Activated CD8-positive, alpha-beta T cell treated with anti-CD3 and anti-CD28 coated beads, Interleukin-2, amount 10 ng/mL, durations not matched to agents 7 days and 5 days (primary cell): Measurements from ENCODE around the gene SLC6A14. TPM values are rescaled to one million over a fixed set of nuclear protein-coding genes. Genes with fewer than 3 reads are reported as not detected.

ENCODE experiments used
- ATAC-seq: fragments of 150-1000 bp; cut with Tn5 transposase; one replicate; pipeline ENCODE4 v1.10.0; 2021; ENCODE audit warnings: moderate library complexity
- CTCF ChIA-PET: fragments of 350-600 bp; sonication (Branson Sonifier 250); formaldehyde crosslinking; loops from one replicate; lab custom pipeline; 2021; ENCODE audit warnings: antibody characterized with exemption; lab: Charles Lee
- POLR2A ChIA-PET: fragments of 350-600 bp; sonication (Branson Sonifier 250); formaldehyde crosslinking; loops from one replicate; lab custom pipeline; 2021; ENCODE audit warnings: antibody characterized with exemption; lab: Charles Lee
- DNase-seq: peaks from one replicate; pipeline ENCODE4 v3.0.0-alpha.2; 2020
- H3K27ac Mint-ChIP-seq: one replicate; pipeline ENCODE4 v1.8.0; 2021; ENCODE audit warnings: mild to moderate bottlenecking, mixed read lengths
- H3K27me3 Mint-ChIP-seq: one replicate; pipeline ENCODE4 v1.8.0; 2021; ENCODE audit warnings: low read depth, mixed read lengths
- H3K36me3 Mint-ChIP-seq: one replicate; pipeline ENCODE4 v1.8.0; 2021; ENCODE audit warnings: low read depth, mixed read lengths
- H3K4me1 Mint-ChIP-seq: one replicate; pipeline ENCODE4 v1.8.0; 2021; ENCODE audit warnings: low read depth, mixed read lengths
- H3K4me3 Mint-ChIP-seq: one replicate; pipeline ENCODE4 v1.8.0; 2021; ENCODE audit warnings: mild to moderate bottlenecking, mixed read lengths
- H3K9me3 Mint-ChIP-seq: one replicate; pipeline ENCODE4 v1.8.0; 2022; ENCODE audit warnings: mixed read lengths; ENCODE audit not compliant: insufficient read depth
- total RNA-seq, 2 experiments: library from RNA; stranded (reverse); gene quantifications; one replicate each; pipeline ENCODE4 v1.2.3, GENCODE V29; 2021

The SLC6A14 gene
- total RNA-seq, result not detected

- H3K4me1 Mint-ChIP-seq, result no peaks in the 10 kb centered on the region
- no peak for ATAC-seq
- ChIA-PET POLR2A (no interaction called here), CTCF (no interaction called here)
- H3K27me3 Mint-ChIP-seq, result no peaks in the 10 kb centered on the region
- H3K36me3 Mint-ChIP-seq, result no peaks in the 10 kb centered on the region
- no peak within 1 kb of the TSS for H3K27ac Mint-ChIP-seq
- no peak for DNase-seq
- no peaks in the 10 kb centered on the region for H3K9me3 Mint-ChIP-seq
- no peak within 1 kb of the TSS for H3K4me3 Mint-ChIP-seq
These were observed at the start of gene SLC6A14 for GRCh38 chrX:116436358-116436816. Gene SLC6A14 (plus strand): TSS chrX:116436606. CDS start chrX:116436710, 104 bp downstream.

GRCh38 chrX:116395752-116396151 lies 40.7 kb upstream of the SLC6A14 start:
- Mint-ChIP-seq H3K9me3 (no peaks in the 10 kb centered on the region), H3K4me1 (no peaks in the 10 kb centered on the region), H3K4me3 (no peak overlapping the region), H3K36me3 (no peaks in the 10 kb centered on the region), H3K27me3 (no peaks in the 10 kb centered on the region), H3K27ac (no peak overlapping the region)
- ATAC-seq (no peak), DNase-seq (no peak)
- ChIA-PET POLR2A (no interaction called here), CTCF (no interaction called here)

GRCh38 chrX:116399681-116400080 lies 36.7 kb upstream of the SLC6A14 start:
- Mint-ChIP-seq H3K27me3 (no peaks in the 10 kb centered on the region), H3K27ac (no peak overlapping the region), H3K36me3 (no peaks in the 10 kb centered on the region), H3K9me3 (no peaks in the 10 kb centered on the region), H3K4me3 (no peak overlapping the region), H3K4me1 (no peaks in the 10 kb centered on the region)
- no peak for DNase-seq
- no peak for ATAC-seq
- CTCF ChIA-PET, result no interaction called here
- POLR2A ChIA-PET, result no interaction called here

- Mint-ChIP-seq H3K9me3 (no peaks in the 10 kb centered on the region), H3K4me1 (no peaks in the 10 kb centered on the region), H3K27ac (no peak overlapping the region), H3K4me3 (no peak overlapping the region), H3K27me3 (no peaks in the 10 kb centered on the region), H3K36me3 (no peaks in the 10 kb centered on the region)
- ChIA-PET POLR2A (no interaction called here), CTCF (no interaction called here)
- no peak for DNase-seq
- ATAC-seq, result no peak
These were observed 27.2 kb upstream of the SLC6A14 start for GRCh38 chrX:116409219-116409618.

GRCh38 chrX:116413273-116413672 lies 23.1 kb upstream of the SLC6A14 start:
- ATAC-seq (no peak), DNase-seq (no peak)
- Mint-ChIP-seq H3K9me3 (no peaks in the 10 kb centered on the region), H3K27me3 (no peaks in the 10 kb centered on the region), H3K4me1 (no peaks in the 10 kb centered on the region), H3K27ac (no peak overlapping the region), H3K36me3 (no peaks in the 10 kb centered on the region), H3K4me3 (no peak overlapping the region)
- POLR2A ChIA-PET, result no interaction called here
- CTCF ChIA-PET, result no interaction called here

GRCh38 chrX:116417214-116417613 lies 19.2 kb upstream of the SLC6A14 start:
- ATAC-seq (no peak), DNase-seq (no peak)
- H3K9me3 Mint-ChIP-seq, result no peaks in the 10 kb centered on the region
- H3K36me3 Mint-ChIP-seq, result no peaks in the 10 kb centered on the region
- H3K4me1 Mint-ChIP-seq, result no peaks in the 10 kb centered on the region
- no peaks in the 10 kb centered on the region for H3K27me3 Mint-ChIP-seq
- POLR2A ChIA-PET, result no interaction called here
- CTCF ChIA-PET, result no interaction called here
- no peak overlapping the region for H3K27ac Mint-ChIP-seq
- H3K4me3 Mint-ChIP-seq, result no peak overlapping the region

GRCh38 chrX:116417968-116418367 lies 18.4 kb upstream of the SLC6A14 start:
- no peak for ATAC-seq
- no peak for DNase-seq
- no peaks in the 10 kb centered on the region for H3K4me1 Mint-ChIP-seq
- no peaks in the 10 kb centered on the region for H3K36me3 Mint-ChIP-seq
- POLR2A ChIA-PET, result no interaction called here
- H3K27me3 Mint-ChIP-seq, result no peaks in the 10 kb centered on the region
- no peak overlapping the region for H3K27ac Mint-ChIP-seq
- no peak overlapping the region for H3K4me3 Mint-ChIP-seq
- no peaks in the 10 kb centered on the region for H3K9me3 Mint-ChIP-seq
- CTCF ChIA-PET, result no interaction called here

GRCh38 chrX:116427978-116428377 lies 8.4 kb upstream of the SLC6A14 start:
- no peak for DNase-seq
- POLR2A ChIA-PET, result no interaction called here
- ATAC-seq, result no peak
- Mint-ChIP-seq H3K27ac (no peak overlapping the region), H3K4me3 (no peak overlapping the region), H3K27me3 (no peaks in the 10 kb centered on the region), H3K9me3 (no peaks in the 10 kb centered on the region), H3K36me3 (no peaks in the 10 kb centered on the region), H3K4me1 (no peaks in the 10 kb centered on the region)
- CTCF ChIA-PET, result no interaction called here

GRCh38 chrX:116435597-116435996 lies 809 bp upstream of the SLC6A14 start:
- no peaks in the 10 kb centered on the region for H3K4me1 Mint-ChIP-seq
- no peak overlapping the region for H3K4me3 Mint-ChIP-seq
- POLR2A ChIA-PET, result no interaction called here
- CTCF ChIA-PET, result no interaction called here
- no peaks in the 10 kb centered on the region for H3K36me3 Mint-ChIP-seq
- no peak for ATAC-seq
- H3K27me3 Mint-ChIP-seq, result no peaks in the 10 kb centered on the region
- H3K9me3 Mint-ChIP-seq, result no peaks in the 10 kb centered on the region
- H3K27ac Mint-ChIP-seq, result no peak overlapping the region
- DNase-seq, result no peak

- ATAC-seq (no peak), DNase-seq (no peak)
- Mint-ChIP-seq H3K9me3 (no peaks in the 10 kb centered on the region), H3K27me3 (no peaks in the 10 kb centered on the region), H3K36me3 (no peaks in the 10 kb centered on the region), H3K4me1 (no peaks in the 10 kb centered on the region), H3K4me3 (no peak overlapping the region), H3K27ac (no peak overlapping the region)
- ChIA-PET CTCF (no interaction called here), POLR2A (no interaction called here)
These were observed 12.8 kb downstream of the SLC6A14 start for GRCh38 chrX:116449156-116449555.

GRCh38 chrX:116462822-116463221 lies 26.4 kb downstream of the SLC6A14 start, which contains the start of gene CT83:
Gene CT83 (minus strand): TSS chrX:116462976. CDS start chrX:116462856, 120 bp downstream.
- no peaks in the 10 kb centered on the region for H3K4me1 Mint-ChIP-seq
- ChIA-PET CTCF (no interaction called here), POLR2A (no interaction called here)
- no peak within 1 kb of the TSS for H3K4me3 Mint-ChIP-seq
- no peaks in the 10 kb centered on the region for H3K9me3 Mint-ChIP-seq
- no peaks in the 10 kb centered on the region for H3K36me3 Mint-ChIP-seq
- ATAC-seq, result no peak
- H3K27ac Mint-ChIP-seq, result no peak within 1 kb of the TSS
- no peaks in the 10 kb centered on the region for H3K27me3 Mint-ChIP-seq
- no peak for DNase-seq

GRCh38 chrX:116480059-116480458 lies 43.7 kb downstream of the SLC6A14 start:
- Mint-ChIP-seq H3K36me3 (no peaks in the 10 kb centered on the region), H3K27me3 (no peaks in the 10 kb centered on the region), H3K27ac (no peak overlapping the region), H3K4me1 (no peaks in the 10 kb centered on the region), H3K4me3 (no peak overlapping the region), H3K9me3 (no peaks in the 10 kb centered on the region)
- ChIA-PET POLR2A (no interaction called here), CTCF (no interaction called here)
- DNase-seq (no peak), ATAC-seq (no peak)

GRCh38 chrX:116490104-116490503 lies 53.7 kb downstream of the SLC6A14 start:
- Mint-ChIP-seq H3K4me1 (no peaks in the 10 kb centered on the region), H3K27ac (no peak overlapping the region), H3K27me3 (no peaks in the 10 kb centered on the region), H3K4me3 (no peak overlapping the region), H3K9me3 (no peaks in the 10 kb centered on the region), H3K36me3 (no peaks in the 10 kb centered on the region)
- DNase-seq (no peak), ATAC-seq (no peak)
- CTCF ChIA-PET, result no interaction called here
- POLR2A ChIA-PET, result no interaction called here
